ENCODE measurements around the gene CAT.

GRCh38 chr11:34411111-34411510 lies 27.6 kb upstream of the CAT start:
- TF ChIP-seq CTCF (IDR thresholded peaks at IDR 0.05) (no peak), POLR2A (IDR thresholded peaks at IDR 0.05) (no peak)
